Putamen (tissue), 1 donor: ENCODE data around the gene RPS6KA2.

Experiments used
- DNase-seq: peaks from one replicate; pipeline ENCODE4 v3.0.0-alpha.2; 2016; ENCODE audit warnings: low spot score

Gene RPS6KA2

DNA sequence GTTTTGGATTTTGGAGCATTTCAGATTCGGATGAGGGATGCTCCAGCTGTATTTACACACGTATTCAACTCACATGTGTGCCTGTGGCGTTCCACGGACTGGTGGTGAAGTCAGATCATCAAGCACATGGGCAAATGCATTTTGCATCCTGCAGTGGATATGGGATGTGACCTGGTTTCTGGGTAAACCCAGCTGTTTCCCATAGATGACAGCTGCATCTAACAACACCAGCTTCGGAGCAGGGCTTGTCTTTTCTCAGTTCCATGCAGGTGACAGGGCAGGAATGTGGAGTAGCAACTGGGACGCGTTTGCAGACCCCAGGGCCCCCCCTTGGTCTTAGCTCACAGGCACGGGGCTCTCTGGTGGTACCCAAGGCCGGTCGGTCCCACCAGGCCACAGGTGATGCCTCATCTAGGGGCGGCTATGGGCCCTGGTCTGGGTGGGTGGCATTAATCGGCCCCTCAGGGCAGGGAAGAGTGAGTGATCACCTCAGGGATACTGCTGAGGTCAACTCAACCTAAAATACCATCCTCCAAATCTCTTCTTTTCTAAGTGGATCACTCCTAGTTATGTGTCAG, 123.8 kb downstream of the RPS6KA2 start:
- DNase-seq: no peak

DNA sequence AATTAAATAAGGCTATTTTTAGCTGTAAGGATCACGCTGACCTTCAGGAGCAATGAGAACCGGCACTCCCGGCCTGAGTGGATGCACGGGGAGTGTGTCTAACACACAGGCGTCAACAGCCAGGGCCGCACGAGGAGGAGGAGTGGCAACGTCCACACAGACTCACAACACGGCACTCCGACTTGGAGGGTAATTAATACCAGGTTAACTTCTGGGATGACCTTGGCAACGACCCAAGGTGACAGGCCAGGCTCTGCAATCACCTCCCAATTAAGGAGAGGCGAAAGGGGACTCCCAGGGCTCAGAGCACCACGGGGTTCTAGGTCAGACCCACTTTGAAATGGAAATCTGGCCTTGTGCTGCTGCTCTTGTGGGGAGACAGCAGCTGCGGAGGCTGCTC, 124.6 kb downstream of the RPS6KA2 start:
- DNase-seq: no peak

DNA sequence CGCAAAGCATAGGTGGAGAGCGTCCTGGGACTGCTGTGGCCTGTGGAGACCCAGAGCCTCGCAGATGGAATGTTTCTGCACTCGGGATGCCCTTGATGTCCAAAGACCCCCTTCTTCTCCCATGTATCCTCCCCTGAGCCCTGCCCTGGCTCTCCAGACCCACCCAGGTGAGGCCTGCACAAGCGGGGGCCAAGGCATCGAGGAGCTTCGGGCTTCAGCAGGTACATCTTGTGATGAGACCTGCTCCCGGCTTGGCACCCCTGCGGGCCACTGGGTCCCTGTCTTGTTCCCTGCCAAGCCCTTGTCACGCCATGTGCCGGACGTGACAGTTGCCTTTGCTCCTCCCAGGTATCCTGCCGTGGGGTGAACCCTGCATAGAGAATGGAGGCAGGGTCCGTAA, 125.8 kb downstream of the RPS6KA2 start:
- DNase-seq: no peak

DNA sequence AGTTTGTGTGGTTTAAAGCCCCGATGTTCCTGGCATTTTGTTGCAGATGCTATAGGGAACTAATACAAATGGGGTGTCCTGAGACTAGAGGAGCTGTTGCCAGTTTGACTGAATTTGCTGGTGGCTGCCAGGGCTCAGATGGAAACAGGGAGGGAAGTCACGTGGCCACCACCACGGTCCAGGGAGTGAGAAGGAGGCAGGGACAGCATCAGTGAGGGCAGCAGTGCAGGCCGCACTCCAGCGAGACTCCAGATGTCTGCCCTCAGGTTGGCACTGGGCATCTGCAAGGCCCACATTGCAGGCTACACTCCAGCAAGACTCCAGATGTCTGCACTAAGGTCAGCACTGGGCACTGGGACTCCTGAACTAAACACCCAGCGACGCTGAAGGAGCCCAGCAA, 126.8 kb downstream of the RPS6KA2 start:
- peak; percentile 75 for DNase-seq

- DNase-seq: no peak
Measured at GRCh38 chr6:166499350-166500163, 127.5 kb downstream of the RPS6KA2 start.

DNA sequence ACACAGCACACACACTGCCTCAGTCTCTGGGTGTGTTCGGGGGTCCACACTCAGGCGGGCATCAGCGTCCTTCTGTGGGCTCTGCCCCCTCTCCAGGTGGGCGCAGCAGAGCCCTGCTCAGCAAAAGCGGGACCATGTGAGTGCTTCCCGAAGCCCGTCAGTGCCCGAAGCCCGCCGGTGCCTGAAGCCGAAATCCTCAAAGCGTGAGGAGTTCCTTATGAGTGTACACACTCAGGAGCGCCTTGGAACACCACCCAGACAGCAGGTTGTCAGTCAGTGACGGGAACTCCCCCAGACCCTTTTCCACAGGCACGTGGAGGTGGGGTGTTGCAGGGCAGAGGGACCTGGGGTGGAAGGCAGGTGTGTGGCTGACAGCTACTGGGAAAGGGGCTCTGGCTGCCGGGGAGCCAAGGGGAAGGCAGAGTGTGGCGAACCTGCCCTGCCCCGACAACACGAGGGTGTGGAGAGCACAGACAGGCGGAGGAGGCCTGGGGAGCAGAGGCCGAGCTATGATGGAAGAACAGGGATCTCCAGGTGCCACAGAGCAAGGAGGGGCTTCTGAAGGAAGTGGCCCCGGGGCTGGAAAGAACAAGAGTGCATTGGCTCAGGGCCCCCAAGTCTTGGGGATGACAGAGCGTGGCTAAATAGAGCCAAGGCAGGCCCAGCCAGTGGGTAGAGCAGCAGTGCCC, 128.2 kb downstream of the RPS6KA2 start:
- DNase-seq: no peak

GRCh38 chr6:166498228-166498627, 128.8 kb downstream of the RPS6KA2 start:
- DNase-seq: no peak

DNA sequence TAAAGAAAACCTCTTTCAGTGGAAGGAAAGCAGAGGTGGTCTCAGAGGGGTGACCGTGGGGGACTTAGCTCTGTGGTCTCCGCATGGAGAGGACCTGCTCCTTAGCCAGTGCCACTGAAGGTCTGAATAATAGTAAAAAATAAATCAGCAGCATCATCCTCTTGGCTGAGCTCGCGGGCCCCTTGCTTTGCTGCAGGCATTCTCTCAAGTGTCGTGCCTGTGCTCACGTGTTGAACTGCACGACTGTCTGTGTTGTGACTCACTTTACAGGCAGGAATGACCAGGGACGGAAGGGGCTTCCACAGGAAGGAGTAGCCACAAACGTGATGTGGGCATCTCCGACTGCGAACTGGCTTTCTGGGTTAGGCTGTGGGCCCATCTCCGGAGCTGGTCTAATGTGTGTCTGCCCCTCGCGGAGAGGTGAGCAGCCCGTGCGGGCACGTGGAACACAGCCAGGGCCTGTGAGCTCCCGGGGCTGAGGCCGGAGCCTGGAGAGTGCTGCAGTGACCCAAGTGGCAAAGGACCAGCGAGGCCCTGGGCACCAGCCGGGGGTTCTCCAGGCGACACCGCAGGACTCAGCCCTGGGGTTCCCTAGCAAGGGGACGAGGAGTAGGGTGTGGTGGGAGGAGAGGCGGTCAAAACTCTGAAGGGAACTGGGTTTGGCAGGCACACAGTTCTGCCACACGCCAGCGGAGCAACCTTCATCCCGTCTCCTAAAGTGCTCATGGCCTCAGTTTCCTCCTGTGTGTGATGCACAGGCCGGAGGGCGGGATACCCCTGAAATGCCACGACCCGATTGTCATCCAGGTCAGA, 129.8 kb downstream of the RPS6KA2 start:
- no peak for DNase-seq

DNA sequence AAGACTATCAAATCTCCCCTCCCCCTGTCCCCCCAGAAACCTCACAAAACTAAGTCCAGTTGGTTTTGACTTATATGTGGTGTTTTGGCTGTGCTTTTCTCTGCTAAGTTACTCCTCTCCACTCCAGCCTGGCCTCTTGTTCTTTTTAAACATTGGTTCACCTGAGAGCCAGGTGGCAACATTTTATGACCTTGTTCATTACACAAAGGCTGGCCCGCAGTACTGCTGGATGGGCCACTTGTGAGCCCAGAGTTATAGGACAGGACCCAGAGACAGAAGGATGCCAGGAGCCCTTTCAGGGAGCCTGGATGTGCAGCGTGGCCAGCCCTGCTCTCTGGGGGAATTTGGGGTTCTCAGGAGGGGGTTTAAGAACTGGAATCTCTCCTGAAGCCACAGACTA, 130.6 kb downstream of the RPS6KA2 start:
- no peak for DNase-seq

- no peak for DNase-seq
Measured at GRCh38 chr6:166495487-166496314, 131.3 kb downstream of the RPS6KA2 start.

DNA sequence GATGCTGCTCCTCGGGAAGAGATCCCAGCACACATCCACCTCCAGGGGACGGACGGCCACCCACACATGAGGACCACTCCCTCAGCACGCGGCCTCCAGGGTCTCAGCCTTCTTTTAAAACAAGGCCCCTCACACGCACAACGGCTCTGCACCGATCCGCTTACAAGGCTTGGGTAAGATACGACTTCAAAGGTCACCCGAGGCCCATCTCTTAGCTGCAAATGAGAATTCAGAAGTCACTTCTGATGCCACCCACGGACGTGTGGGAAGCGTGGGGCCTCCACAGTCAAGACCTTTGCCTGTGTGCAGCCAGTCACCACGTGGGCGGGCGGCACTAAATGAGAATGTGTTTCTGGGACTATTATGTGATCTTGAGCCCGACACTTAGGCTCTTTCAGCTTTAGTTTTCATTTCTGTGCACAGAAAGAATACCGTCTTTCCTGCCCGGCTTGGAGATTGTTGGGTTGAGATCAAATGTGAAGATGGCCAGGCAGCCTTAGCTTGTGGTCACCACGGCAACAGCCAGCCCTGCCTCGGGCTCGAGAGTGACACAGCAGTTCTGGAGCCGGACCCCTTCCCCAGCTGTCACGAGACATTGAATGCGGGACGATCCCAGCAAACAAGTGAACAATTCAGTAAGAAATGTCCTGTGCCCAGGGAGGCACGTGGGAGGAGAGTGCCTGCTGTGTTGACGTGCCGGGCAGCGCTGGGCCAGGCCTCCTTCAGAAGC, 132.1 kb downstream of the RPS6KA2 start:
- peak; percentile 59 for DNase-seq

GRCh38 chr6:166494101-166494441, 133.0 kb downstream of the RPS6KA2 start:
- DNase-seq: no peak

- DNase-seq: no peak
Measured at GRCh38 chr6:166493427-166494100, 133.5 kb downstream of the RPS6KA2 start.

GRCh38 chr6:166492092-166492741, 134.8 kb downstream of the RPS6KA2 start:
- no peak for DNase-seq

DNA sequence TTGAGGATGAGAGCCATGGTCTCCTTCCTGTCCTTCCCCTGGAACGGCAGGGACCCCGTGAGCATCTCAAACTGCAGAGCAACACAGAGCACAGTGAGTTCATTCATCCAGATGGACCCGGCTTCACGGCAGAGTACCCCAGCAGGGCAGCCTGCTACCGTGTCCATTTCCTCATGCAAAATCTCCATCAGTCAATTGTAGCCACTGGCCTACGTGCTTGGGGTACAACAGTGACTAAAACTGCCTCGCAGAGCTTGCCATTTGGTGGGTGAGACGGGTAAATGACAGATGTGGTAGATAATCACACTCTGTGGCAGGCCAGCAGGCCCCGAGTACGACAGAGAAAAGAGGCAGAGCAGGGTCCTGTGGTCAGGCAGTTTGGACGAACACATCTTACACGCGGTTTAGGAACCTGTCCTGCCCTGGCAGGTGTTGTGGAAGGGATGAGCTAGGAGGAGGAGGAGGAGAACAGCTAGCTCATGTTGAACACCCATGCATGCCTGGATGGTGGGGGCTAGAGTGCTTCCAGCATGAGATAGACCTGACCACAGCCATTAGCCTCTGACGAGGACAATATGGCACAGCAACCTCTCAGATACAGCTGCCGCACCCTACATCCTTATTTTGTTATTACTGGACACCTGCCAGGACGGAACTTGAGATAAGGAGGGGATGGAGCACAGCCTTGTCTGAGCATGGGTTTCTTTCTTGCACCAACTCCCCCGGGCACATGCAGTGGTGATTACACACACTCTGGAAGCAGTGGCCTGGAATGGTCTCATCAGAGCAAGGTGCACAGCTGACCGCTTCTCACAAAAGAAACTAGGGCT, 136.2 kb downstream of the RPS6KA2 start:
- DNase-seq: no peak

GRCh38 chr6:166489301-166490155, 137.5 kb downstream of the RPS6KA2 start:
- DNase-seq: no peak

DNA sequence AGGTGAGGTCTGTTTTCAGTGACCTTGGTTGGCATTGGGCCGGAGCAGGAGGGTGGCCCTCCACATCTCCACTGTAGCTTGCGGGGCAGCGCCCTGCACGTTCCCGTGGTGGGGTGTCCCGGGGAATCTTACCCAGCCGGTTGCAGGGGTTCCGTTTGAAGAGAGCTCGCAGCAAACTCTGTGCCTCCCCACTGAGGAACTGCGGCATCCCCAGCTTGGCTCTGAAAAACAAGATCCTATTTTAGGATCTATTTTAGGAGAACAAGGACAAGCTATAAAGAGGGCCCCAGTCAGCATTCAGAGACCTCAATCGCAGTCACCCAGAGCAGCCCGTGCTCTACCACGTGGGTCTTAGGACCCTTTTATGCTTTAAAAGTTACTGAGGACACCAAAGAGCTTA, 138.3 kb downstream of the RPS6KA2 start:
- DNase-seq: no peak
